DMS53 (cell line): Measurements from ENCODE around the gene THBS2.
"Not testable (repeated sequence)": the region's sequence is repeated elsewhere in the genome, so short reads cannot be mapped to it uniquely, and the experiment has no call there.

Experiments used
- DNase-seq: peaks from one replicate; lab custom pipeline; 2025; lab: John Stamatoyannopoulos, UW

Gene THBS2

DNA sequence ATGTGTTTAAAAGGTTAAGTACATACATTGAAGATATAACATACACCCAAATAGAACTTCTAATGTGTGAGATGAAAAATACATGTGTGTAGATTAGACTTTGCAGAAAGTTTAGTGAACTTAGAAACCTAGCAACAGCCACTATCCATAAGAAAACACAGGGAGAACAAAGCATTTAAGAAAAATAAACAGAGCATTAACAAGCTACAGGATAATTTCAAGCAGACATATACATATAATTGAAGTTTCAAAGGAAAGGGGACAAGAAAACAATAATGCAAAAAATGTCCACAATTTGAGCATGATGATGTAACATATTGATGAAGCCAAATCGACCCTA lies 18.2 kb upstream of the THBS2 start:
- DNase-seq, result no peak

DNA sequence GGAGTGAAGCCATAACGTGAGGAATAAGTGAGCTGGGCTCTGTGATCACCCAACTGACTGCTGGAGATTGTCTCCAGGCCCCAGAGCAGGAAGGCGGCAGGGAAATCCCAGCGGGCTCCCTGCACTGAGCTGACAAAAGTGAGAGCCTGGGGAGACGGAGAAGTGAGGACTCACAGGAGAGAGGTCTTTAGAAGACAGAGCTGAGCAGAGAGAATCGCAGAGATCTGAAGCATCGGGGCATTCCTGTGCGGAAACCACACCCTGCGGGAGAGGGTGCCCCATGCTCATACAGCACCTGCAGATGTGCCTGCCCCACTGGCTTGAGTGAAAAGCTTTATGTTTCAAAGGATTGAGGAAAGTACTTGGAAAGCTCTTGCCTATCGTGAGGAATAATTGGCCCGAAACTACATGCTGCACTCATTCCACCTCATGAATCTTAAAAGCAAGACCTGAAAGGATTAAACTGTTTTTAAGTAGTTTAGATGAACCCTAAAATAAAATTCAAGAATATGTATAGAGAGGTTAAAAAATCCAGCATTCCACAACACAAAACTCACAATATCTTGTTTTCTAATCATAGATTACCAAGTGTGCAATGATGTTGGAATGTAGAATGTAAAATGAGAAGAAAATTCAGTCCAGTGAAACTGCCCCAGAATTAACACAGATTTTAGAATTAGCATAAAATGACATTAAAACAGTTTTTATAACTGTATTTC lies 17.7 kb upstream of the THBS2 start:
- DNase-seq, result no peak

DNA sequence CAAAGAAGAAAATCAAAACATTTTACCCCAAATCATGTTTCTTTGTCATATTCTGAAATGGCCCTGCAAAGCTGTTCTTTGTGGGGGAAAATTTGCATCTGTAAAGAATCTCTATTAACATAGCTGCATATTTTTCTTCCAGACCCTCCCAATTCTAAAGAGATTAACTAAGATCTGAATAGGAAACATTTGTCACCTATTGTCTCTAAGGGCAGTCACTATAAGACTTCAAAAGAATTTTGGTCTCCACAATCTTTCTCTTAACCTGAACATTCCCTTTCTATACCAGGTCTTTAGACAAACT lies 16.4 kb upstream of the THBS2 start:
- DNase-seq, result not testable (repeated sequence)

DNA sequence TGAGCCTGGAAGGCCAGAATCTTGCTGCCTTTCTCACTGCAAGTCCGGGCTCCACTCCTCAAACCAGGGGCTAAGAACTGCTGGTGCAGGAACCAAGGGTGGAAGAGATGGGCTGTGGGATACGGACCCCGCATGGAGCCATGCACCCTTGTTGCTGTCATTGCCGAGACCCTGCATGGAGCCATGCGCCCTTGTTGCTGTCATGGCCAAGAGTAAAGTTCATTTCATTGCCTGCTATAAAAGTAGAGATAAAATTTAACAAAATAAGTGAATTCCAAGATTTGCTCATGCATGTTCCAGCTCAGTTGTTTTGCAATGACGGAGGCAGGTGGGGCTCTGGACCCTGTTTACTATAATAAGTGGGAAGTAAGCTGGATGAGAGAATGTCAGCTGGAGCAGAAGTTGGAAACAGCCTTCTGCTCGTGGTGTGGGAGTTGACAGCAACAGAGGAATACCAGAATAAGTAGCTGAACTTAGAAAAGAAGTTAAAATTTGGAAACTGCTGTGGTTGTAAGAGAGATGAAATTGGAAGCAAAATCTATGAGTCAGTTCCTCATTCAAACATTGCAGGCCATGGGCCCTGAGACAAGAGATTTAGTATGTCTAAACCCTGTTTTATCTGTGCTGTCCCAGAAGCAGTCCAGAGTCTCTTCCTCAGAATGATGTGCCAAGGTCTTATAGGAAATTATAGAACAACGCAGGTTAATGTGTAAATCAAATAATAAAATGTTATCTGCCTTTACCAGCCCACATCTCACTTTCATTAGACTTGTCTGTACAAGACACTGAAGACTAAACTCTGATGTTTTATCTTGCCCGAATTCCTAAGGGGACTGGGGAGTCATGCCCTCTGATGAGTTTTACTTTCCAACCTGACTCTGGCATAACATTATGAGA lies 15.8 kb upstream of the THBS2 start:
- no peak for DNase-seq

DNA sequence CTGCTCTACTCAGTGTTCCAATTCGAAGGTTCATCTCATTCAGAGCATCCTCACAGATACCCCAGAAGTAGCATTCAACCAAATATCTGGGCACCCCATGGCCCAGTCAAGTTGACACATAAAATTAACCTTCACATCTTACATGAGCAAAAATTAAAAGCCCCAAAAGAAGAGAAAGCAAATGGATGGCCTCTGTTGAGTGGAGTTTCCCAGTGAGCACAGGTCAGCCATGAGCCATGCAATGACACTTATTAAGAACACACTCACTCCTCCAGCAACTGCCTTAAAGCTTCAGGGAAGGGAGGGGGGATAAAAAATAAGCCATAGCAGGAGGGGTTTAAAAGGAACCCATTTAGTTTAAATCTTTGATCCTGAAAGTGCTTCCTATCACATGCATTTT lies 14.6 kb upstream of the THBS2 start:
- DNase-seq, result no peak

DNA sequence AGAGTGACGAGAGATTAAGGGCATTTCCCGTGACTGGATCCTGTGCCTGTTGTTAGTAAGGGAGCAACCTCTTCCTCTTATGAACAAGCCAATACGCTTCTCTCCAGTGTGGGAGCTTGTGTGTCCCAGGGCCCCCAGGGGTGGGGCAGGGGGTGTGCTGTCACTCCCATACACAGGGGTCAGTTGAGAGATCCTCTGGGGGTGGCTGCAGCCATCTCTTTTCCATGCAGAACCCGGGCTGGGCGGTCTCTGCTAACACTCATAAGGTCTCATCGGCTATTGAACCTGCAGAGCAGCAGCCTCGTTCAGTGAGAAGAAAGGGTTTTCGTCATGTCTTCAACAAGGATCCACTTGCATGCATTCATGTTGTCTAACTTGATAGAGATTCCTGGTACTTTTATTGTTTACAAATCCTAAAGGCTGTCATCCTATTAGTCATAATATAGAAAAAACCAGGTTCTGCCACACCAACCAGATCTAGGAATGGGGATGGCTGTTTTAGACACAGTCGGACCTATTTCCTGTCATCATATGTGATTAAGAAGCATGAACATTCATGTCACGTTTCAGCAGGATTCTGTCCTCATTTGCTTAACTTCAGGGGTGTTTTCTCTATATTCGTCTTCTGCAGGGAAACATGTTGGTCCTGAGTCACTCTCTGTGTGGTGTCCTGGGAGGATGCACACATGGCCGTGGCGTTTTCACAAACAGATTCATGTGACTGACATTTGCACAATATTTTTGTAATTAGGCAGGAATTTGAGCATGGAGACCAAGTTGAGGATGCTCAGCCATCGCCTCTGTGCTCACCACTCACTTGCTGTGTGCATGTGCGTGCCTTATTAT lies 13.3 kb upstream of the THBS2 start:
- DNase-seq, result no peak

DNA sequence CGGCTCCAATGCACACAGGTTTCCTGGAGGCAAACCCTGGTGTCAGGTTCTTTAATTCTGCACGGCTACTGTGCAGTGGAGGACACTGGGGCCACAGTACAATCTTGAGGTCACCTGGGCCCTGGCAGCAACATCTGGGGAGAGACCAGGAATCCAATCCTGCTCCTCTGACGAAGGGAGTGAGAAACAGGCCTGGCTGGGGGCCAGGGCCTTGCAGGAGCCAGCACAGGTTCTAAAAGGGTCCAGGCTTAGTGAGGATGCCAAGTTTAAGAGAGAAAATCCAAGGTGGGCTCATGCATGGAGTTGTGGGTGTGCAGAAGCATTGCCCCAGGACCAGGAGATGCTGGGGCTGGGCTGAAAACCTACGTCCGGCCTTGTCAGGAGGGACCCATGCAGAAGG lies 12.6 kb upstream of the THBS2 start:
- no peak for DNase-seq

DNA sequence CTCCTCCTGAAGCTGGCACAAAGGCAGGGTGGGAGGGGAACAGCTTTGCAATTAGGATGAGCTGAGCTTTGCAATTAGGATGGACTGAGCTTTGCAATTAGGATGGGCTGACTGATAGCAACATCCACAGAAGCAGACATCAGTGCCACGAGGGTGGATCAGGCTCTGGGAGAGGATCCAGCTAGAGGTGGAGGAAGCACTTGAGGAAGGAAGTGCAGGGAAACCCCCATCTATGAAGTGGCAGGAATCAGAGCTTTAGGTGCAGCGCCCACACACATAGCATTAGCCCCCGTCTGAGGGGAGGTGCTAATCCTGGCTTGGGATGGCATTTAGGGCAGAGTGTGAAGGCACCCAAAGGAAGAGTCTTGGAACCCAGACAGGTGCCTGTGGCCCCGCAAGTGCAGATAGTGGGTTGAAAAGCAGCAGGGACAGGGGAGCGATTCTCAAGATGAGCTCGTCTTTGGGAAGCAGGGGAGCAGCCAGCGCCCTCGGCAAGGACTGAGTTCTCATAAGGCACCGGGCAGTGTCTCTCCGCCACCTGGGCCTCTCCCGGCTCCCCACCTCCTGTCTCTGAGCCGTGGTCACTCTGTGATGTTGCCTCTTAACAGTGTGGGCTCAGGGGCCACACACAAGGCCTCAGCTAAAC lies 12.0 kb upstream of the THBS2 start:
- DNase-seq, result no peak

DNA sequence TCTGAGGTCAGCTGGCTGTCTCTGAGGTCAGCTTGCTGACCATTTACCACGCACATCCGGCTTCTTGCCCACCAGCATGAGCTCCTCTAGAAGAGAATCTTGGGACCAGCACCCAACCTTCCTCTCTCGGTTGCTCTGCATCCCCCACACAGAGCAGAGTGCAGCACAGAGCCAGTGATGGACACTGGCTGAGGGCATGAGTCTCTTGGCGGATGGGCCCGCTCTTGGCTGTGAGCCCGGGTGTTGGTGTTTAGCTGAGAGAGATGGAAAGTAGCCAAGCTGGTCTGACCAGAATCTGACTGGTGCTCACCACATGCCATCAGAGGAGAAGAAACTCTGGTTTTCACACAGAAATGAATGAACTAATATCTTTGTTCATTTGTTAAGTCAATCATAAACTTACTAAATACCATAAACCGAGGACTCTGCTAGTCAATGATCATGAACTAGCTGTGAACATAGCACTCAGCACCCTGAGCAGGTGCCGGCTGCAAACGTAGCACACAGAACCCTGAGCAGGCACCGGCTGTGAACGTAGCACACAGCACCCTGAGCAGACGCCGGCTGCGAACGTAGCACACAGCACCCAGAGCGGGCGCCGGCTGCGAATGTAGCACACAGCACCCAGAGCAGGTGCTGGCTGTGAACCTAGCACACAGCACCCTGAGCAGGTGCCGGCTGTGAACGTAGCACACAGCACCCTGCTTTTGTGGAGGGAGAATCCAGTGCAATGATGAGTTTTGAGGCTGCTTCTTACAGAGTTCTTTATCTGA lies 10.4 kb upstream of the THBS2 start:
- peak; percentile 88 for DNase-seq

DNA sequence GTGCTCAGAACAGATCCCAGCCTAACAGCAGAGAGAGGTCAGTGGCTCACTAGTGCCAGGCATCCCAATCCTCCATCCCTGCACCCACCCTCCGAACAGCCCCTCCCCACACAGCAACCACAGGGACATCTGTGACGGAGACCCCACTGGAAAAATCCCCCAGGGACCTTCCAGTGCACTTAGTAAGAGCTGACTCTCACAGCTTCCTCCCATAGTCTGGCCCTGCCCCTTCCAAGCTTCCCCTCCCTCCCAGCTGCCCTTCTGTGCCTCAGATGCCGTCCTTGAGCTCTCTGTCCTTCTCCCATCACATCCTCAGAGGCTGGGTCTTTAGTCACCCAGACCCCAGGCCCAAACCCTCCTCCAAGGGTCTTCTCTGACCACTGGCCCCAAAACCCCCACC lies 9.7 kb upstream of the THBS2 start:
- DNase-seq, result no peak

DNA sequence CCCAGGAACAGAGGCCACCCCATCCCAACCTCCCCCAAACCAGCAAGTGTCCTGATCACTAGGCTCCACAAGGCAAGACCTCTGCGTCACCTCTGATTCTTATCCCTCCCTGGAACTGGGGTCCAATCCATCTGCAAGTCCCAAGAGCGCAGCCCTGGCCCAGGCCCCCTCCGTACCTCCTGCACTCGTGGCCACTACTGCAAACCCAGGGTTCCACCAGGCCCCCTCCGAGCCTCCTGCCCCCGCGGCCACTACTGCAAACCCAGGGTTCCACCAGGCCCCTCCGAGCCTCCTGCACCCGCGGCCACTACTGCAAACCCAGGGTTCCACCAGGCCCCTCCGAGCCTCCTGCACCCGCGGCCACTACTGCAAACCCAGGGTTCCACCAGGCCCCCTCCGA lies 9.0 kb upstream of the THBS2 start:
- not testable (repeated sequence) for DNase-seq

DNA sequence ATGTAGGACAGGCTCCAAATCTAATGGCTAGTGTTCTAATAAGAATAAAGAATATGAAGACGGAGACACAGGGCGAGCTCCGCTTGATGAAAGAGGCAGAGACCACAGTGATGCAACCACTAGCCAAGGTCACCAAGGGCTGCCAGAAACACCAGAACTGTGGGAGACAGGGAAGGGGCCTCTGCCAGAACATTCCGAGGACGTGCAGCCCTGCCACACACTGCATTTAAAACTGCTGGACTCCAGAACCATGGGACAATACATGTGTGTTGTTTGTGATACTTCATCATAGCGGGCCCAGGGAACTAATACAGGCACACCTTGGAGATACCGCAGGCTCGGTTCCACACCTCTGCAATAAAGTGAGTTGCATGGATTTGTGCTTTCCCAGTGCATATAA lies 2.9 kb upstream of the THBS2 start:
- DNase-seq, result no peak

DNA sequence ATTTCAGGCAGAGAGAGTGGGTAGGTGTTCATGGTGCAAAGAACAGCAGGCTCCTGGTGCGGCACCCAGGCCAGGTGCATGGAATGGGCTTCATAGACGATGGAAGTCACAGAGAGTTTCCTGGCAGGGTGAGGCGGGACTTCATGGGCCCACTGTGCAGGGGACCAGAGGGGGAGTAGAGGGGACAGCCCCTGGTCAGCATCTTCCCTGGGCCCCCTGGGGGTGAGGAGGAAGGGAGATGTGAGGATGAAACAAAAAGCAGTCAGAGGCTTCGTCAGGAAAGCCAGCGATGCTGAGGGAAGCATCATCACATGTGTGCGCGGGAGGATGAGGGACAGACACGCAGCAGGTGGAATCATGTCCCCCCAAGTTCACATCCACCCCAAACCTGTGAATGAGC lies 2.4 kb upstream of the THBS2 start:
- DNase-seq, result no peak

DNA sequence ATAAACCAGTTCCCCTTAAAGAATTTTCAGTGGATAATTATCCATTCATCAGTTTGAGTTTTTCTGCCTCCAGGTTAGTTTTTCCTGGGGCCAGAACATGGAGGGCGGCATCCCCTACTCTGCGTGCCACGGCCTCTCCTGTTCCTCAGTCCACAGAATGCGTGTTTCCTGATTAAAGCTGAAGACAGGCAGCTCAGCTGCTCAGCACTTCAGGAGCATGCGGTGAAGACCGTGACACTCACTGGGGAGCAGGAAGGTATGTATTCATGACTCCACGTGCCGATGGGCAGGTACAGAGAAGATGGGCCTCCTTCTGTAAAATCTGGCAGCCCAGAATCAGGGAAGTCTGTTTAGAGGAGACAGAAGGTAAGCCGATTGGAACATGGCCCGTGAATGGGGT lies 2.0 kb upstream of the THBS2 start:
- DNase-seq, result no peak

DNA sequence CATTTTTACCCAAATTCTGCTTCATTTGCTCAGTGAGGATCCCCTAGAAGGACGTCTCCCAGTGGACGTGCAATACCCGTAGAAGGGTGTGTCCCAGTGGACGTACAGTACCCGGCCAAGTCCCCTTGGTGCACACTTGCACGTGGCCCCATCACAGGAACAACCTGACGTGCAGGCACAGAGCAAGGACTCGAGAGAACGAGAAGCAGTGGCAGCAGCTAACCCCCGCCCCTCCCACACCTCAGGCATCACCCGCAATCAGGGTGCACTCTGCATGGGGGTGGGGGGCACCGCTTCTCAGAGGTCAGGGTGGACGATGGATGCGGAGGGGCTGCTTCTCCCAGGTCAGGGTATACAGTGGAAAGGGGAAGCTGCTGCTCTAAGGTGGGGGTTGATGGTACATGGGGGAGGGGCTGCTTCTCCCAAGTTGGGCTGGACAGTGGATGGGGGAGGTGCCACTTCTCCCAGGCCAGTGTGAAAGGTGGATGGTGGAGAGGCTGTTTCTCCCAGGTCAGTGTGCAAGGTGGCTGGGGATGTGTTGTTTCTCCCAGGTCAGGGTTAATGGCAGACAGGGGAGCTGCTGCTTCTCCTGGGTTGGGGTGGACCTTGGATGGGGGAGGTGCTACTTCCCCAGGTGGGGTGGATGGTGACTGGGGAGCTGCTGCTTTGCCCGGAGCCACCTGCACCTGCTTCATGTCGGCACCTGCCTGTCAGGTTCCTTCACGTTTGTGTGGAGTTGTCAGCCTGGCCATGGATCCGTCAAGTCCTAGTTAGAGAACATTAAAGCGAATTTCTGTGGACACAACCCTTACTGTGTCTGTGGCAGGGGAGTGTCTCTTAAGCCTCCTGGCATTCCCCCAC lies 1.0 kb upstream of the THBS2 start:
- peak; percentile 66 for DNase-seq

DNA sequence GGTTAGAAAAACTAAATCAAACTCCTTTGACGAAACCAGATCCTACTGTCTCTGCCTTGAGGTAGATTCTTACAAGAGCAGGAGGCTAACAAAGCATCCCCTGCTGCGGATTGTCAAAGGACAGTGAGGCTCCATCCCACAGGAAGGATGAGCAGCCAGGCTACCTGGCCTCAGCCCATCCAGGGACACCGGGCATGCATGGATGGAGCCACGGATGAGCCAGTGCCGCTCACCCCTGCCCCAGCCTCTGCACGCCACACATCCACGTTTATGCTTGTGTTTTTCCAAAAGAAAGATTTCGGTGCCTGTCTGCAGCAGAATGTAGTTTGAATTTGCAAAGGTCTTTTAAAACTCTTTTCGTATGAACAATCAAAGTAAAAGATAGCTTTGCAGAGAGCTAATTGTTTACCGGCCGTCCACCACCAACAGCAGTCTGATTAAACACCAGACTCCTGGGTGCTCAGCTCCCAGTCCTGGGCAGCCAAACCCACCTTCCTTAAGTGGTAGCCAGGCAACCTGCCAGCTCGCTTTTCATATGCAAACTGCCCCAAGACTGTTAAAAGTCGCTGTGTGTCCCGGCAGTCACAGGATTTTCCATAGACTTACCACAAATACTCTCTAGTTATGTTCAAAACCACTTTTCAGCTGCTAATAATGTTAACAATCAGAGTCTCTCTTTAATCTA lies 999 bp downstream of the THBS2 start:
- peak; percentile 4 for DNase-seq

DNA sequence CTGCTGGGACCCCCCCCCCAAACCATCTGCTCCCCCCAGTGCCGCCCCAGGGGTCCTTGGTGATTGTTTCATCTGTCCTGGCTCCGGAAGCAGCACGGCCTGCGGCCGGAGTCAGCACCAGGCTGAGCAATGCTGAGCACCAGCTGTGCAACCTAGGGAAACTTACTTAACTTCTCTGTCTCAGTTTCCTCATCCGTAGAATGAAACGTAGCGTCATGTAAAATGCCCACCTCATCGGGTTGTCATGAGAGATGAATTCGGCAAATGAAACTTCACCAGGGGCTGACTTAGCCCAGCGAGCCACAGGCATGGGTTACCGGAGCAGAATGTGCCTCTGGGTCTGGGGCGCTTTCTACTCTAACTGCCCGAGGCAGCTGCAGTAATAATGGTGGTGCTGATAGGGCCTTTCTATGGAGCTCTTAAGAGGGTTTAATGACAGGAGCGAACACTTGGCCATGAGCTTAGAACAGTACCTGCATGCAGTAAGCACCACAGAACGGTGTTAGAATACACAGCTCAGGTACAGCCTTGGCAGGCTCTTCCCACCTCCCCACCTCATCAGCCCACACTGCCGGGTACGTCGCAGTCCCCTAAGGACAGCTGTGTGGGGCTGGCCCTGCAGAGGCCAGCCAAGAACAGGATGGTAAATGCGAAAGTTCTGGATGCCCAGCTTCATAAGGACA lies 1.7 kb downstream of the THBS2 start:
- no peak for DNase-seq

DNA sequence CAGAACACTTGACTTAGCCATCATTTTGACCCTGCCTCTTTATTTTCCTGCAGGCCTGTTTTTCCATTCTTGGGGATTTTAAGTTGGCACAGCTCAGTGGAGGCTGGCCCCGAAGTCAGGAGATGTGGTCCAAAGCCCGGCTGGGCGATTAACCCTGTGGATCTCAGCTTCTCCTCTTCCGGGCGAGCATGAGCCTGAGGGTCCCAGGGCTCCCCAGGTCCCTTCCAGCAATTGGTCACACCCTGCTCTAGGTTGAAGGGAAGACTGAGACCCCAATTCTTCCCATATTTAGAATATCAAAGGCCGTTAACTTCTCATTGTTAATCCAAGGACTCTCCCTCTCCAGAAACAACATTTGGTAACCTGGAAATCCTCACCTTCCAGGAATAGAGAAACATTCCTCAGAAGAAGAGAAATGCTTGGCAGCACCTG lies 2.3 kb downstream of the THBS2 start:
- no peak for DNase-seq

DNA sequence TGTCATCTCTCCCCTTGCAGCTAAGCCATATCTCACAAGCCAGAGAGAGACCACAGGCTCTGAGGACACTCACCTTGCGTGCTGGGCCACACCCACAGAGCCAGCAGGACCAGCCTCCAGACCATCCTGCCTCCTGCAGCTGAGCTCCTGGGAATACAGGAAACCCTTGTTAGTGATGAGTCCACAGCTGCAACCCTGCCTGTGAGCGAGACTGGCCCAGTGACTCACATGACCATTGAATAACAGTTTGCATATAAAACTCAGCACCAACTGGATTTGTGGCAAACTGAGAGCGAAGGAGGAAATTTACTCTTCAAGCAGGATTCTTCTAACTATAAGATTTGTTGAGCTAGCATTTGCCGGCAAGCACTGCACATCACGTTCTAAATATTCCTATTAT lies 3.0 kb downstream of the THBS2 start:
- DNase-seq, result peak; percentile 61
